NCI-H345 treated with DMSO at 0.1 percent for 48 hours (cell line): ENCODE measurements around the gene TBL1X.

Source experiments
- DNase-seq: peaks from one replicate; lab custom pipeline; 2025; ENCODE audit not compliant: unreplicated experiment; lab: John Stamatoyannopoulos, UW

TBL1X gene

DNA sequence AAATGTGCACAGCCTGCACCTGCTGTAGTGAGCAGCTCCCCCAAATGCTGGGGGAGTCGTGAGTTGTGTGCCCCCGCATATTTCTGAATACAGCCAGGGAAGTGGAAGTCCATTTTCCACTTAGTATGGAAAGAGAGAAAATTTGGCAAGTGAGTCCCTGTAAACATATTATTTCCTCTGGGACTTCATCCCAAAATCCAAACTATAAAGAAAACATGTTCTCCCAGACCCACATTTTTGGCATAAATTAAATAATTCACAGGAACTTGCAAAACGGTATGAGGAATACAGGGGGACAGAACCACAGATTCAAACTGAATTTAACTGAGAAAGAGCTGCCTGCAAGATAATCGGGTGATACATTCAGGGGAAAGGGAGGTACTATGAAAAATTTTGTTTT lies 193.6 kb downstream of the TBL1X start:
- no peak for DNase-seq

DNA sequence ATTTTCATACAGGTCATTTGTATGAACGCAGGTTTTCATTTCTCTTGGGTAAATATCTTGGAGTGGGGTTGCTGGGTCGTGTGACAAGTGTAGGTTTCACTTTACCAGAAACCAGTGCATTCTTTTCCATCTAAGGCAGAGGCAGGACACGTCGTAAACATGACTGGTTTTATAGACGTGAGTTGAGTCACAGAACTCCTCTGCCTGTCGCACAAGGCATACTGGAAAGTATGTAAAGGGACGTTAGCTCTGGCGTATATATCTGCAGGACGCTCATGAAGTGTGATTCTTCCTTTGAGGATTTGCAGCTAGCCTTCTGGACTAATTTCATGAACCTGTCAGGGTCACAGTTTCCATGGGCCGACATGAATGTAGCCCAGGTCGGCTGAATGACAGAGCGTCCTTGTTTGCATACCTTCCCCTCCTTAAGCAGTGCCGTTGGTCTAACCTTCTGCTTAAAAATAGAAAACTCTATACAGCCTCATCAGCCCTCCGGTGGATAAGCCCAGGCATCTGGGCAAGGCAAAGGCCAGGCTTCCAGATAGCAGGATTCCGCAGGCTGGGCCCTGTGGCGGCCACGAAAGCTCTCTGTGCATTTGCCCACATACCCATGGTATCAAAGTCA lies 194.8 kb downstream of the TBL1X start:
- no peak for DNase-seq

DNA sequence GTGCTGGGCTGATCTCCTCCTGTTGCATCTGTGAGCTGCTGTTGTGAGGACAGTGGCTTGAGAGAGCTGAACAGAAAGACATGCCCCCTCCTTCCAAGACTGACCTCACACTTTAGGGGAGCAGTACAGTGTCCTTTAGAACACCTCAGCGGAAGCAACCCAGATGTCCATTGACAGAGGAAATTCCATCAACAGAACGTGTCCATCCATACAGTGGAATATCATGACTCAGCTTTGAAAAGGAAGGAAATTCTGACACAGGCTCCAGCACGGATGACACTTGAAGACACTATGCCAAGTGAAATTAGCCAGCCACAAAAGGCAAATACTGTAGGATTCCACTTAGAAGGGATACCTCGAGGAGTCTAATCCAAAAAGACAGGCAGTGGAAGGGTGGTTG lies 197.3 kb downstream of the TBL1X start:
- no peak for DNase-seq

DNA sequence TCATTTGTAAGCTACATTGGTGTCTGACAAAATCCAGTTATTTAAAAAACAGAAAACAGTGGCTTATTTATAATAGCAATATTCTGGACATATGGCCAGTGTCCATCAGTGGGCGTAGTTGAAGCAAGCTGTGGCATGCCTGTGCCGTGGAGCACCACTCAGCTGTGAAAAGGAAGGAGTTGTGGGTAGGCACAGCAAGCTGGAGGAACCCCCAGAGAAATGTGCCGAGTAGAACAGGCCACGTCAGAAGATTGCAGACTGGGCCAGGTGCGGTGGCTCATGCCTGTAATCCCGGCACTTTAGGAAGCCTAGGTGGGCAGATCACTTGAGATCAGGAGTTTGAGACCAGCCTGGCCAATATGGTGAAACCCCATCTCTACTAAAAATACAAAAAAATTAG lies 198.4 kb downstream of the TBL1X start:
- DNase-seq, result no peak

DNA sequence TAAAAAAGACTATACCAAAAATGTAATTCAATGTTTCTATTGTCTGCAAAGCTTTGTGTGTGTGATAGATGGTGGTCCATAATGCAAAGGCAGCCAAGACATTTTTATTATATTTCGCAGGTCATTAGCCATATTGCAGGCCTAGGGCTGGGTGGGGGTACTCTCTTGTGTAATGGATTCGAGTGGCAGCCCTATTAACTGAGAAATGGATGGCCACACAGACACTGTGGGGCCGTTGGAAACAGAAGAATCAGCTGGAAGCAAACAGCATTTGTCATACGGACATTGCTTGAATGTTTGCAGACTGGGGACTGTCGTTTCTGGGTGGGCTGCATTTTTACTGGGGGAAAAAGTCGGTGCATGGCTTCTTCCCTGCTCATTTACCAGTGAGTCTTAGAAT lies 199.4 kb downstream of the TBL1X start:
- DNase-seq, result no peak

DNA sequence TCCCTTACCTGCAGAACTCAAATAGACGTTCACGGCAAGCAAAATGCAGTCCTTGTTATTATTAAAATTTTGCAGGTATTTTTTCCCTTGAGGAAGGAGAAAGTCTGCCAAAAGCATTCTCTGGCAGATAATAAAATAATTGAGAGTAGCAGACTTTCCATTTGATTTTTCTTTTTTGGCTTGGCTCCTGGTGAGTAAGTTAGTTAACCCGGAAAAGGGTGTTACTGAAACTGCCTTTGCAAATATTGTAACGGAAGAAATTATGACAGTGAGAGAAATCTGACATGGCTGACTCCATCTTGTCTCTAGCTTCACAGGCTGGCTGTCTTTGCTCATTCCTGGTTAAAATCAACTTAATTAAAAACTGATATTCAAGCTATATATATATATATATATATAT lies 200.3 kb downstream of the TBL1X start:
- DNase-seq, result no peak

DNA sequence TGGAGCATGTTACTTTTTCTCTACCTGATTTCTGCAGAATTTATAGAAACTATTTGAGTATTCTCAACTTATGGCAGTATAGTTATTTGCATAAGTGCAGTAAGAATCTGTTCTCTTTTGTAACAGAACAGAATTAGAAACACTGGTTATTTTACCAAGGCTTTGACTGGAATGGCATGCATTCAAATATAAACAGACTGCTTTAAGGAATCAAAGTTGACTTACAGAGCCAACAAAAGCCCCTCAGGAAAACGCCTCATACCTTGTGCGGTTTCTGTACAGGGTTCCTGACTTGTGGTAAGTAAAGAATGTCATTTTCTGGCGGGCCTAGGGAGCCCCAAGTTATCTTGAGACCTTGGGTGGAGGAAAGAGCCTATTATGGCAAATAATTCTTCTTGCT lies 203.7 kb downstream of the TBL1X start:
- DNase-seq, result no peak

DNA sequence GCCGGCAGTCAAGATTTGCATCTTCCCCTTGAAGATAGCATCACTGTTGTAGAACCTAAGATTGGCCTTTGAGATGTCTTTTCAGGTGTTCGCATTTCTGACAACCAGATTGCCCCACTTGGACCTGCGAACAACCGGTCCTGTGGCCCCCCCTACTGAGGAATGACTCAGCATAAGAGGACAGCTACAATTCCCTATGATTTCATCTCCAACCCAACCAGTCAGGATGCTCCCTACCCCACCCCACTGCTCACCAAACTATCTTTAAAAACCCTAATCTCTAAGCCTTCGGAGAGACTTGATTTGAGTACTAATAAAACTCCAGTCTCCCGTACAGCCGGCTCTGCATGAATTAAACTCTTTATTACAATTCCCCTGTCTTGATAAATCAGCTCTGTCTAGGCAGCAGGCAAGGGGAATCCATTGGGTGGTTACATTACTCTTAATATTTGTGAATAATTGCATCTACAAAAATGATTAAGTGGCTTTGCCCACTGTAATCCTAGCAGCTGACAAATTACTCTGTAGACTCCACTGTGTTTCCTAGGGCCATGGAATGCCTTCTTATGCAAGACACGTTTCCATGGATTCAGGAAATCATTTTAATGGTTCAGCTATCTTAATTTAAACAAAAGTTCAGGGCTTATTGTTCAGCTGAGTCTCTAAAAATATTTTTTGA lies 205.4 kb downstream of the TBL1X start:
- DNase-seq, result no peak

DNA sequence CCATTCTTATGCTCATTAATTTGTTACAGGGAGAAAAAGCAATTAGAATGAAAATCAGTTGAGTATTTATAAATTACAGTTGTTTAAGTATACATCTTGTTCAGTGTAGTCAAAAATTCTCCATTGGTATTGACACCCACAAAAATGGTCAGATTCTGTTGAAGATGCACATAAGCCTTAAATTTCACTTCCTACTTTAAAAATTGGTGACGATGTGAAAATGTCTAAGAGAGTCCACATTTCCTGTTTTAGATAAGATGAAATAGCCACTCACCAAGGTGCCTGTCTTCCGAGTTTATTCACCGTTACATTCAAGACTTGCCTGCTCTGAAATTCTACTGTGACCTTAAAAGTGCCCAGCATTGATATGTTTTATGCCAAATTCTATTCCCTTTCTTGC lies 207.1 kb downstream of the TBL1X start:
- no peak for DNase-seq

DNA sequence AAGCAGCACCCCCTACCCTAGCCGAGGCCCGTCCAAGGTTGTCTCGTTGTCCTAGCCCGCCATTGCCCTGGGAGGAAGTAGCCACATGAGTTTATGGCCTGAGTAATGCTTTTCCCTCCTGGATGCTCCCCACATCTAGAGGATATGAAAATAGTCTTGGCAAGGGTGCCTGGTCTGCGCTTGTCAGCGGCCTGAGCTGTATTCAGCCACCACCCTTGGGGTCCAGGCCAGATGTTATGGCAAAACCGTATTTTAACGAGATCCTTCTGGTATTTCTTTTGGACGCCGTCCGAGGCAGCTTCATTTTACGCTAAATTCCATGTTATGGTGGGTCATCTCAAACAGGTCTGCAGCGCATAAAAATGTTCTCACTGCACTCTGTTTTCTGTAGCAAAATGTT lies 211.4 kb downstream of the TBL1X start:
- no peak for DNase-seq

DNA sequence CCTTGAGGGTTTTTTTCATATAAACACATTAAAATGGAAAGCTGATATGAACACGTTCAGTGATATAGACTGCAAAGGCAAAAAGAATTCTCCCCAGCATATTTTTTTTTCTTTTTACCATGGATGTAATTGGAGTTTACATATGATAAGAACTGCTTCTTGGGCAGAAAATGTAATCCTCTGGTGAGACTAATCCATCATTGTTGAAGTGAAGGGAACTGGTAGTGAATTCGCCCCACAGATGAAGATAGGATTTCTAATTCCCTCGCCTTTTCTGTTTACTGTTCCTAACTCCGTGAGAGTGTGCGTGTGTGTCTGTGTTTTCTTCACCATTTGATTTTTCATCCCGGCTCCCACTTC lies 211.9 kb downstream of the TBL1X start:
- DNase-seq, result no peak

DNA sequence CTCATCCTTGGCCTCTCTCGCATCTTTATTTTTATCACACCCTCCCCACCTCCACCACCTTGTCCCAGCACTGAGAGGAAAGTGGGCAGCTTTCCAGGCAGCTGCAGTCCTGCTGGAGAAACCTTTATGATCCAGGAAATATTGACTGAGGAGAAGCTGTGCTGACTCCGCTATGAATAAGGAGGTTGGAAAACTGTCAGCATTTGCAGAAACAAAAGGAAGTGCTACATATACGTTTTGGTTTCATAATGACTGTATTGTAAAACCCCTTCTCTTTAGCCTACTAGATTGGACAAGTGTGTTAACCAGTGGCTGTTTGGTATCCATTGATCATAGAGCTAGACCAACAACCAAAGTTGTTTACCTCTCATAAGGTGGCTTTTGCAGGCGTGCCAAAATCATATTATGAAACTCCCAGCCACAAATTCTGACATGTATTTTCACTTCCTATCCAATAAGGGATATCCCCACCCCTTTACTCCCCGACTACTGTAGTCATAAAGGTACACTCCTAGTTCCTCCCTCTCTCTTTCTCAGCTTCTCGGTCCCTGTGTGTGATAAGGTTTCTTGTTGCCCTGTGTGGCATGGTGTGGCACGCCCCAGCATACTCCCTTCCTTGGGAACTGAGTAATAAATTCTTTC lies 212.4 kb downstream of the TBL1X start:
- DNase-seq, result peak; percentile 15

DNA sequence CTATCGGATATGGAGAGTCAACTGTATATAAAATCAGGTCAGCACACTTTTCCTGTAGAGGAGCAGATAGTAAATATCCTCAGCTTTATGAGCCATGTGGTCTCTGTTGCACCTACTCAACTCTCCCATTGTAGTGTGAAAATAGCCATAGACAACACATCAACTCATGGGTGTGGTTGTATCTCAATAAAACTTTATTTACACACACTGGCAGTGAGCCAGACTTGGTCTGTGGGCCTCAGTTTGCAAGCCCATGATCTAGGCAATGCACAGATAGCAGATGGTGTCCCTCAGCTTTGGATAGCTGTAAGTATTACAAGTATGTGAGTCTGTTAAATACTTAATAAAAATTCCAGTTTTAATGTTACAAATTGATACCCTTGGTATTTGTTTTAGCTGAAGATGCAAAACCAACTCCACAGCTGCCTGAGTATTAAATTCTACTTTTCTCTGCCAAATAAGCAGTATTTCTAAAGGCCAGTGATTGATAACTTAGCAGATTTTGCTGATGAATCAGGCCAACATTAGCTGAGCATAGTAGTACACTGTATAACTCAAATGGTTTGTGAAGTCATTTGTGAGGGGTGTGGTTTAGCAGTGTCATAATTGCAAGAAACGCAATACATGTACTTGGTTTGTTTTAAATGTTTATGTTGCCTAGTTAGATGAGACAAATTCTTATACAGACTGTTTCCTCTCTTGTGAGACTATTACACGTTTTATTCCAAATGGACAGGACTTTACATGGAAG lies 213.5 kb downstream of the TBL1X start:
- no peak for DNase-seq

DNA sequence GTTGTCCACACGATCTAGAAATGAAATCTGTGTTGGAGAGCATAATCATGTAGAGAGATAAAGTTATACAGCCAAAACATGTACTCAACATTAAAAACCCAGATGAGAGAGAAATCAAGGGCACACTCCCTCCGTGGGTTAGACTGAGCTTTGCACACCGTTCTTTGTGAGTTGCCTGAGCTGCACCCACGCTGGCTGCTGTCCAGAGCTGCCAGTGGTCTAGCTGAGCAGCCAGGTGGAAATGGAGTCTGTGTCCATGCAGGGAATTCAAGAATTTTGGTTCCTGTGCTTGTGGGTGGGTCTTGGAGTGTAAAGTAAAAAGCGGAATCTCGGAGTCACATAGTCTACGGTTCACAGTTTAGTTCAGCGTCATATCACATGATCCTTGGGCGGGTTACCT lies 216.2 kb downstream of the TBL1X start:
- no peak for DNase-seq

DNA sequence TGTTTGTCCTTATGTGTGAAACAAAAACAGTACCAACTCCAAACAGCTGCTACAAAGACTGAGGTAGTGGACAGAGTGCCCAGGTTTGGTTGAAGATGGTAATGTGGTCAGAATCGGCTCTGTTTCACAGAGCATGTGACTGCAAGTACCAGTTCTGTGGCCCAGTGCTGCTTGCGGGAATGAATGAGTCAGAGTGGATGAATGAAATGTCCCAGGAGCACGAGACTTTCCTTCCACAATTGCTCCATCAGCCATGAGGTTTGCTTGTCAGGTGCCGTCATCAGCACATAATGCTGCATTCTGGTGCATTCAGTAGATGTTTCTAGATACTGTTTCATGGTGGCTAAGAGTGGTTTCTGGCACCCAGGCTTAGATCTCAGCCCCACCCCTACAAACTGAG lies 216.6 kb downstream of the TBL1X start:
- no peak for DNase-seq

DNA sequence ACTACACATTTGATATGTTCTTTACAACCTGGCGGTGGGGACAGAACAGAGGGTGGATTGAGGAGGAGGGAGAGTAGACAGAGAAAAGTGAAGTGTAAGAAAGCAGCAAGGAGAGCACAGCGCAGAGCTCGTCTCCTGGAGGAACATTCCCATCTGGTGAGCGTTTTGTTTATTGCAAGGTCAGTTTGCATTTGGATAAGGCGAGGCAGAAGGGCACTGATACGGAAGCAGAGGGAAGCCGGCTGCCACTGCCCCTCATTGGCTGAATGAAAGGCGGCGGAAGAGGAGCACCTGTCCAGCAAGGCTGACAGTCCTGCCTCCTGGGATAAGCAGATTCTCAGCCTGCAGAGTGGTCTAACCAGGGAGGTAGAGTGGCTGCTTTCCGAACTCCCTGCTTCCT lies 217.6 kb downstream of the TBL1X start:
- no peak for DNase-seq

DNA sequence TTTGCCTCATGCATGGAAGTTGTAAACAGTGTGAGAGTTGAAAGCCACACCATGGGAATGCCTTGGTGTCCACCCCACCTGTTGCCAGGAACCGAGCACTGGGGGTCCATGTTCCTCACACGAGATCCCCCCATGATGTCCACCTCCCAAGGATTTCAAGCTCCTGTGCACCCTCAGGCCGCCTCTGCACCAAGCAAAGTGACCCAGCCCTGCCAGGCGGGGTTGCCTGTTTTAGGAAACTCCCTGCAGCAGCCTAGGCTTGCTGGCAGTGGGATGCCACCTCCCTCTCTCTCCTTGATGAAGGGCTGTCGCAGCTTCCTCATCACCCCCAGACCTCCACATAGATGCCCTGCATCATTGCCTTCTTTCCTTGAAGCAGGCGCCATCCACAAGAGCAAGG lies 218.0 kb downstream of the TBL1X start:
- no peak for DNase-seq

DNA sequence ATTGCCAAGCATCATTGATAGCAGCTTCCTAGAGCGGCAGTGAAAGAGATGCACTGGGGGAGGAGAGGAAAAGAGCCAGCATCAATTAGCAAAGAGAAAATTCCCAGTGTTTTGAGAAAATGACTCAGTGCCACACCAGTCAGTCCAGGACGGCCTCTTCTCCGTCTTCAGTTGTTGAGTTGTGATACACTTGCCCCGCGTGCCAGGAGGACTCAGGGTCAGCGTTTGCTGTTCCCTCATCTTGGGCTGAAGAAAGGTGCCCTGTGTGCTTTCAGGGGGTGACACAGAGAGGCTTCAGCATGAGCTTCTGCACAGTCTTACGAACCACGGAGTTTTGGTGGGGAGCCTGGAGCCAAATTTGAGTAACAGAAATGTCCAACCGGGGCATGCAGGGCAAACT lies 218.5 kb downstream of the TBL1X start:
- DNase-seq, result no peak

DNA sequence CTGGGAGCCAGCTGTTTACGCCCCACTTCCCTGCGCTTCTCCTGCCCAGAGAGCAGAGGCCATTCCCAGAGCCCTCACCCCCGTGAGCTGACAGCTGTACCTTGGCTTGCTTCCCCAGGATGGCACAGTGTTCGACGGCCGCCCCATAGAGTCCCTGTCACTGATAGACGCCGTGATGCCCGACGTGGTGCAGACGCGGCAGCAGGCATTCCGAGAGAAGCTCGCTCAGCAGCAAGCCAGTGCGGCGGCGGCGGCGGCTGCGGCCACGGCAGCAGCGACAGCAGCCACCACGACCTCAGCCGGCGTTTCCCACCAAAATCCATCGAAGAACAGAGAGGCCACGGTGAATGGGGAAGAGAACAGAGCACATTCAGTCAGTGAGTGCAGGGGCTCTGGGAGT lies 223.0 kb downstream of the TBL1X start:
- DNase-seq, result no peak

DNA sequence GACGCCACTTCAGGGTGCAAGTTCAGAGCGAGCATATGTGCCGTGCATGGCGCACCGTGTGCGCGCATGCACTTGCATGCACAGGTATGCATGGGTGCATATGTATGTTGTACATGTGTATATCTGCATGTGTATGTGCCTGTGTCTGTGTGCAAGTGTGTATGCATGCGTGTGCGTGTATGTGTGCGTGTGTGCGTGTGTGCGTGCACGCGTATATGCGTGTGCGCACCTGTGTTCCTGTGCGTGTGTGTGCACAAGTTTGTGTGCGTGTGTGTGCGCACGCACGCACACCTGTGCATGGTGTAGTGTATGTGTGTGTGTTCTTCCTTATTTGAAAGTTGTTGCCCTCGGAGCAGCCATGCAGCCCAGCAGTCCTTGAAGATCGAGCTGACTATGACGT lies 224.0 kb downstream of the TBL1X start:
- DNase-seq, result no peak

DNA sequence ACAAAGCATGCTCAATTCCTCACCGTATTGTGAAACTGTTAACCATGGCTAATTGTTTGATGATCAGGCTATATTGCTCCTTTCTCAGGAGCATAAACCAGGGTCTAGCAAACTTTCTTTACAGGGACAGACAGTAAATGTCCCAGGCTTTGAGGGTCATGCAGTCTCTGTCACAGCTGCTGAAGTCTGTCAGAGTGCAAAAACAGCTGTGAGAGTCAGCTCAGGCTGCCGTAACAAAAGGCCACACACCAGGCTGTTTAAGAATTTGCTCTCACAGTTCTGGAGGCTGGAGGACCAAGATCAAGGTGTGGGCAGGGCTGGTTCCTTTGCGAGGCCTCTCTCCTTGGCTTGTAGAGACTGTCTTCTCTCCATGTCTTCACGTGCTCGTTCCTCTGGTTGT lies 225.2 kb downstream of the TBL1X start:
- DNase-seq, result no peak
